Stimulated activated memory B cell treated with anti-CD40 and anti-IgM and Interleukin-4, amounts not matched to agents 10 μg/mL and 1 μg/mL and 100 μg/mL, for 72 hours (primary cell): Measurements from ENCODE around the gene TM4SF18.

Source experiments
- ATAC-seq: fragments of 150-1000 bp; cut with Tn5 transposase; 2 replicates; pipeline ENCODE4 v1.10.0; 2021
- H3K27ac Mint-ChIP-seq: one replicate; pipeline ENCODE4 v1.8.0; 2022; ENCODE audit warnings: mild to moderate bottlenecking, mixed read lengths
- H3K27me3 Mint-ChIP-seq: one replicate; pipeline ENCODE4 v1.8.0; 2022; ENCODE audit warnings: mixed read lengths
- H3K36me3 Mint-ChIP-seq: one replicate; pipeline ENCODE4 v1.8.0; 2022; ENCODE audit warnings: mixed read lengths
- H3K4me1 Mint-ChIP-seq: one replicate; pipeline ENCODE4 v1.8.0; 2022; ENCODE audit warnings: mixed read lengths
- H3K4me3 Mint-ChIP-seq: one replicate; pipeline ENCODE4 v1.8.0; 2022; ENCODE audit warnings: mild to moderate bottlenecking, moderate library complexity, mixed read lengths
- H3K9me3 Mint-ChIP-seq: one replicate; pipeline ENCODE4 v1.8.0; 2022; ENCODE audit warnings: mixed read lengths

Gene TM4SF18

GRCh38 chr3:149319750-149320149 is 13.7 kb downstream of the TM4SF18 start:
- Mint-ChIP-seq H3K36me3 (no peaks in the 10 kb centered on the region), H3K4me1 (no peaks in the 10 kb centered on the region), H3K9me3 (no peaks in the 10 kb centered on the region), H3K4me3 (no peak overlapping the region), H3K27me3 (peaks cover 10% of the 10 kb centered on the region), H3K27ac (no peak overlapping the region)
- no peak for ATAC-seq

- no peak for ATAC-seq
- no peaks in the 10 kb centered on the region for H3K9me3 Mint-ChIP-seq
- no peaks in the 10 kb centered on the region for H3K4me1 Mint-ChIP-seq
- peaks cover 13% of the 10 kb centered on the region for H3K27me3 Mint-ChIP-seq
- no peaks in the 10 kb centered on the region for H3K36me3 Mint-ChIP-seq
- H3K27ac Mint-ChIP-seq, result no peak overlapping the region
- H3K4me3 Mint-ChIP-seq, result no peak overlapping the region
Observed at GRCh38 chr3:149317072-149317471, 16.4 kb downstream of the TM4SF18 start.

- Mint-ChIP-seq H3K27ac (no peak overlapping the region), H3K27me3 (peaks cover 20% of the 10 kb centered on the region), H3K9me3 (no peaks in the 10 kb centered on the region), H3K36me3 (no peaks in the 10 kb centered on the region), H3K4me3 (no peak overlapping the region), H3K4me1 (no peaks in the 10 kb centered on the region)
- no peak for ATAC-seq
Observed at GRCh38 chr3:149316437-149316836, 17.0 kb downstream of the TM4SF18 start.

GRCh38 chr3:149315694-149316093 is 17.7 kb downstream of the TM4SF18 start:
- no peak overlapping the region for H3K4me3 Mint-ChIP-seq
- H3K9me3 Mint-ChIP-seq, result no peaks in the 10 kb centered on the region
- no peak overlapping the region for H3K27ac Mint-ChIP-seq
- H3K4me1 Mint-ChIP-seq, result no peaks in the 10 kb centered on the region
- peaks cover 27% of the 10 kb centered on the region for H3K27me3 Mint-ChIP-seq
- no peak for ATAC-seq
- no peaks in the 10 kb centered on the region for H3K36me3 Mint-ChIP-seq

- no peak overlapping the region for H3K4me3 Mint-ChIP-seq
- H3K36me3 Mint-ChIP-seq, result no peaks in the 10 kb centered on the region
- H3K27me3 Mint-ChIP-seq, result peaks cover 34% of the 10 kb centered on the region
- H3K27ac Mint-ChIP-seq, result no peak overlapping the region
- ATAC-seq, result no peak
- no peaks in the 10 kb centered on the region for H3K9me3 Mint-ChIP-seq
- no peaks in the 10 kb centered on the region for H3K4me1 Mint-ChIP-seq
Observed at GRCh38 chr3:149314807-149315578, 18.4 kb downstream of the TM4SF18 start.

GRCh38 chr3:149313542-149313941 is 19.9 kb downstream of the TM4SF18 start:
- no peak for ATAC-seq
- H3K4me1 Mint-ChIP-seq, result no peaks in the 10 kb centered on the region
- H3K36me3 Mint-ChIP-seq, result no peaks in the 10 kb centered on the region
- no peak overlapping the region for H3K4me3 Mint-ChIP-seq
- peaks cover 37% of the 10 kb centered on the region for H3K27me3 Mint-ChIP-seq
- no peak overlapping the region for H3K27ac Mint-ChIP-seq
- no peaks in the 10 kb centered on the region for H3K9me3 Mint-ChIP-seq

GRCh38 chr3:149310796-149311534 is 22.5 kb downstream of the TM4SF18 start:
- no peak overlapping the region for H3K4me3 Mint-ChIP-seq
- H3K36me3 Mint-ChIP-seq, result no peaks in the 10 kb centered on the region
- no peaks in the 10 kb centered on the region for H3K9me3 Mint-ChIP-seq
- ATAC-seq, result no peak
- H3K27ac Mint-ChIP-seq, result no peak overlapping the region
- peaks cover 9% of the 10 kb centered on the region for H3K4me1 Mint-ChIP-seq
- H3K27me3 Mint-ChIP-seq, result peaks cover 52% of the 10 kb centered on the region

- Mint-ChIP-seq H3K36me3 (no peaks in the 10 kb centered on the region), H3K9me3 (no peaks in the 10 kb centered on the region), H3K4me1 (peaks cover 9% of the 10 kb centered on the region), H3K27ac (no peak overlapping the region), H3K4me3 (no peak overlapping the region), H3K27me3 (peaks cover 72% of the 10 kb centered on the region)
- ATAC-seq, result no peak
Observed at GRCh38 chr3:149307435-149307783, 26.0 kb downstream of the TM4SF18 start.

GRCh38 chr3:149306751-149307434 is 26.5 kb downstream of the TM4SF18 start:
- H3K27me3 Mint-ChIP-seq, result peaks cover 66% of the 10 kb centered on the region
- no peaks in the 10 kb centered on the region for H3K36me3 Mint-ChIP-seq
- no peak overlapping the region for H3K4me3 Mint-ChIP-seq
- H3K27ac Mint-ChIP-seq, result no peak overlapping the region
- H3K4me1 Mint-ChIP-seq, result peaks cover 9% of the 10 kb centered on the region
- H3K9me3 Mint-ChIP-seq, result no peaks in the 10 kb centered on the region
- no peak for ATAC-seq

GRCh38 chr3:149305376-149305775 is 28.1 kb downstream of the TM4SF18 start:
- ATAC-seq, result no peak
- no peak overlapping the region for H3K27ac Mint-ChIP-seq
- no peaks in the 10 kb centered on the region for H3K9me3 Mint-ChIP-seq
- peaks cover 51% of the 10 kb centered on the region for H3K27me3 Mint-ChIP-seq
- no peaks in the 10 kb centered on the region for H3K36me3 Mint-ChIP-seq
- H3K4me3 Mint-ChIP-seq, result no peak overlapping the region
- H3K4me1 Mint-ChIP-seq, result peaks cover 9% of the 10 kb centered on the region

GRCh38 chr3:149299938-149300801 is 33.3 kb downstream of the TM4SF18 start:
- H3K36me3 Mint-ChIP-seq, result no peaks in the 10 kb centered on the region
- H3K4me3 Mint-ChIP-seq, result no peak overlapping the region
- H3K27me3 Mint-ChIP-seq, result peaks cover 32% of the 10 kb centered on the region
- no peaks in the 10 kb centered on the region for H3K4me1 Mint-ChIP-seq
- ATAC-seq, result no peak
- no peaks in the 10 kb centered on the region for H3K9me3 Mint-ChIP-seq
- no peak overlapping the region for H3K27ac Mint-ChIP-seq

- Mint-ChIP-seq H3K4me1 (no peaks in the 10 kb centered on the region), H3K4me3 (no peak overlapping the region), H3K27ac (no peak overlapping the region), H3K27me3 (peaks cover 10% of the 10 kb centered on the region), H3K36me3 (no peaks in the 10 kb centered on the region), H3K9me3 (no peaks in the 10 kb centered on the region)
- ATAC-seq, result no peak
Observed at GRCh38 chr3:149296972-149297371, 36.5 kb downstream of the TM4SF18 start.

GRCh38 chr3:149292666-149293065 is 40.8 kb downstream of the TM4SF18 start:
- H3K4me1 Mint-ChIP-seq, result no peaks in the 10 kb centered on the region
- no peak overlapping the region for H3K4me3 Mint-ChIP-seq
- no peaks in the 10 kb centered on the region for H3K9me3 Mint-ChIP-seq
- peaks cover 10% of the 10 kb centered on the region for H3K27me3 Mint-ChIP-seq
- ATAC-seq, result no peak
- H3K27ac Mint-ChIP-seq, result no peak overlapping the region
- no peaks in the 10 kb centered on the region for H3K36me3 Mint-ChIP-seq

- Mint-ChIP-seq H3K36me3 (no peaks in the 10 kb centered on the region), H3K27ac (no peak overlapping the region), H3K4me3 (no peak overlapping the region), H3K4me1 (no peaks in the 10 kb centered on the region), H3K27me3 (no peaks in the 10 kb centered on the region), H3K9me3 (no peaks in the 10 kb centered on the region)
- no peak for ATAC-seq
Observed at GRCh38 chr3:149291178-149291577, 42.3 kb downstream of the TM4SF18 start.

- Mint-ChIP-seq H3K36me3 (no peaks in the 10 kb centered on the region), H3K27ac (no peak overlapping the region), H3K9me3 (no peaks in the 10 kb centered on the region), H3K27me3 (no peaks in the 10 kb centered on the region), H3K4me3 (no peak overlapping the region), H3K4me1 (no peaks in the 10 kb centered on the region)
- no peak for ATAC-seq
Observed at GRCh38 chr3:149288655-149289054, 44.8 kb downstream of the TM4SF18 start.
